C4-2B (cell line): ENCODE measurements around the gene LPP.
A peak's percentile ranks its signal among the peaks of the same experiment; 100 is the strongest.

Experiments
- H3K27ac ChIP-seq: fragments of 450-650 bp; 2 replicates; pipeline ENCODE4 v1.5.1; 2017
- CTCF ChIP-seq: fragments of 450-650 bp; conservative IDR thresholded peaks from 2 replicates; pipeline ENCODE4 v1.5.1; 2017; ENCODE audit warnings: mild to moderate bottlenecking
- ZFX ChIP-seq: fragments of 450-650 bp; IDR thresholded peaks from 2 replicates; pipeline ENCODE4 v1.6.1; 2017

The LPP gene

DNA sequence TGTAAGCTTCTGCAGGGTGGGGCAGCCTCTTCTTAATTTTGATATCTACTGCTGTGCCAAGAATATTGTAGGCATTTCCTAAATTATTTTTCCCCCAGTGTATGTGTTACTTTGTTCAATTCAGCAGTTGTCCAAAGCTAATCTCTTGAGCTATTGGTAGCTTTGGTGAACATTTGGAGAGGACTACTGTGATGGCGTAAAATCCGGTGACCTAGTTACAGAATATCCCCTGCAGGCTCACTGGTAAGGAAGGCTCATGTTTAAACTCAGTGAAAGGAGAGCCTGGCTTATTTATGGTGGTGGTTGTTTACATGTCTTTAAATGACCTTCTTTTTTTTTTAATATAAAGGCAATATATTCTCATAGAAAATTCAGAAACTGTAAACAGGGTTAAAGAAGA is 105.6 kb downstream of the LPP start:
- no peak for TF ChIP-seq CTCF
- TF ChIP-seq ZFX, result no peak
- no peak overlapping the region for H3K27ac ChIP-seq

DNA sequence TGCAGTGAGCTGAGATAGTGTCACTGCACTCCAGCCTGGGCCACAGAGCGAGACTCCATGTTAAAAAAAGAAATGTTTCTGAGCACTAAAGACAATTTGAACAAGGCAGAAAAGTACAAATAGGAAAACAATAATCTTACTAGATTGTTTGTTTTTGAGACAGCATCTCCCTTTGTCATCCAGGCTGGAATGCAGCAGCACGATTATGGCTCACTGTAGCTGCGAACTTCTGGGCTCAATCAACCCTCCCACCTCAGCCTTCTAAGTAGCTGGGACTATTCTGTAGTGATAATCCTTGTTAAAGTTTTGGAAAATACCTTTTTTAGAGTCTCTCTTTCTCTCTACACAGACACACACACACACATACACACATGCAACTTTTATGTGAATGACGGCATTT is 107.1 kb downstream of the LPP start:
- no peak overlapping the region for H3K27ac ChIP-seq
- TF ChIP-seq CTCF (no peak), ZFX (no peak)

- peak overlapping the region; percentile 49; the same call in 1 of the 2 replicates for H3K27ac ChIP-seq
- TF ChIP-seq ZFX (no peak), CTCF (no peak)
Measured at GRCh38 chr3:188262488-188262887, 108.5 kb downstream of the LPP start.

DNA sequence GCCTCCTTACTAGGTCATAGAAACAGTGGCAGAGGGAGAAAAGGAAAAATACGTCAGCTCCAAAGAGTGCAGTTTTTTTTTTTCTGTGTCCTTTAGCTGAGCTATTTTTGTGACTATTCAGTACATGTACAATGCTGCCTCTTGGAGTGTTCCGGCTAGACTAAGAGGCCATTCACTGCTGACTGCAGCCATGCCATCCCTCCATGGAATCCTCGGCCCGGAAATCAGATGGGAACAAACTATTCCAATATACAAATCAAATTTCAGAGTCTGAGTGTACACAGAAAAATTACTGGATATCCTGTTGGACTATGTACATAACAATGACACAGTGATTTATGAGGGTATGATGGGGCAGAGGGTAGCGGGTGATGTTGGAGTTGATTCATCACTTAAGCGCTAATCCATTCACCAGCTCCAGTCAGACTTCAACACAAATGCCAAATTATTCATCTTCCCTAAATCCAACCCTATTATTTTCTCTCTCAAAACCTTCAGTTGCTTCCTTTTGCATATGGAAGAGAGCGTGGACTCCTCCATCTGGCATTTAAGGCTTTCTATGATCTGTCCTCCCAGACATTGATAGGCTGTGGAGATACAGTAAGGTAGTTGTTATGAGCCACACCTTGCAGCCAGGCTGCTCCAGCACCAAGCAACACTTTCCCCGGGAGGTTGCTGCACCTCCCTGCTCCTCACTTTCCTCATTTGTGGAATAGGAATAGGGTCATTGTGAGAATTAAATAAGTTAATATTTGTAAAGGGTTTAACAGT is 109.1 kb downstream of the LPP start:
- no peak for TF ChIP-seq CTCF
- H3K27ac ChIP-seq, result peak overlapping the region; percentile 49; the same call in 1 of the 2 replicates

DNA sequence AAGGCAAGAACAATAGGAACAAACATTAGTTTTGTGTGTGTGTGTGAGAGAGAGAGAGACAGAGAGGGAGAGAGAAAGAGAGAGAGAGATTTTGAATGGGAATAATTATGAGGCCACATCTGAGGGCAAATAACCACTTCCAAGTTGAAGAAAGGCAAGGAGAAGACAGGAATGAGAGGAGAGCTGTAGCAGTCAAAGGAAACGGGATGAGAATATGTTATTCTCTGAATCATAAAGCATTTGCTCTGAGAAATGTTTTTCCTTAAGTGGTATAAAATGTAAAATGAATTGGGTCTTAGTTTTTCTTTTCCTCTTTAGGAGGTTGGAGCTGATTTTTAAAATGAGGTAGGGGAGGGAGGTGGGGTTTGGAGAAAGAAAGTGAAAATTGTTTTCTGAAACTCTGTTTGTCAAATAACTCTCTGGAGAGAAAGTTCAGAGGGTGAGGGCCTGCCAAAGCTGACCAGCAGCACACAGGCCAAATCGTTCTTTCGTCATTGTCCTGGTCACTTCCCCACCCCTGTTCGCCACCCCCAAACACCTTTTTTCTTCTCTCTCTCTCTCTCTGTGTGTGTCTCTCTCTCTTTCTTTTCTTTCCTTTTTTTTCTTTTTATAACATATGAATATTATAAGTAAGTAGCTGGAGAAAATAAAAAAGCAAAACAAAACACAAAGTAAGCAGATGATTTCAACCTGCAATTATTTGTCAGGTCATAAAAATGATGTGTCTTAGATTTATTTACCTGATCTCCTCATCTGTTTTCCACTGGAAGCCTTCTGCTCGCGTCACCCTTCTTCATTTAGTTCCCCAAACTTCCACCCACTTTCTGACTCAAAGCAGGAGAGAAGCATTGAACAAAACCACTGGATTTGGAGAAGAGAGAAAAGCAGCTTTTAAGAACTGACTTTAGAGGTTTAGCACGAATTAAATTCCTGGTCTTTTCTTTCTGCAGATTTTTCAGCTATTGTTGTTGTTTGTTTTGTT is 110.6 kb downstream of the LPP start:
- no peak for TF ChIP-seq CTCF
- no peak for TF ChIP-seq ZFX

GRCh38 chr3:188266562-188267274 is 112.8 kb downstream of the LPP start:
- no peak for TF ChIP-seq CTCF
- no peak for TF ChIP-seq ZFX
- peak overlapping the region; percentile 79 for H3K27ac ChIP-seq

More for the DNA sequence above, 110.6 kb downstream of the LPP start:
- H3K27ac ChIP-seq, result peak overlapping the region; percentile 79; the same call in 1 of the 2 replicates
